ENCODE measurements around the gene B3GNT8. TPM values are rescaled to one million over a fixed set of nuclear protein-coding genes. Genes with fewer than 3 reads are reported as not detected.
"Not testable (repeated sequence)": the region's sequence is repeated elsewhere in the genome, so short reads cannot be mapped to it uniquely, and the experiment has no call there.

Gene B3GNT8
- total RNA-seq, 1 donor from 2014 or later = 0.99 TPM

GRCh38 chr19:41420101-41420880 is 6.9 kb downstream of the B3GNT8 start:
- peaks cover 24% of the 10 kb centered on the region for H3K36me3 Mint-ChIP-seq (ENCODE audit: low read depth)
- intact Hi-C loops (cut with micrococcal nuclease) = no loop called here
- H3K4me1 Mint-ChIP-seq (ENCODE audit: low read depth) = no peaks in the 10 kb centered on the region
- H3K4me3 Mint-ChIP-seq = no peak overlapping the region
- DNase-seq (ENCODE audit: low spot score) = no peak
- H3K9me3 Mint-ChIP-seq = no peaks in the 10 kb centered on the region
- no peaks in the 10 kb centered on the region for H3K27me3 Mint-ChIP-seq (ENCODE audit: insufficient read depth)
- H3K27ac Mint-ChIP-seq = no peak overlapping the region

- DNase-seq (ENCODE audit: low spot score) = no peak
- no peak overlapping the region for H3K27ac Mint-ChIP-seq
- intact Hi-C loops (cut with micrococcal nuclease) = no loop called here
- H3K4me1 Mint-ChIP-seq (ENCODE audit: low read depth) = no peaks in the 10 kb centered on the region
- peaks cover 28% of the 10 kb centered on the region for H3K36me3 Mint-ChIP-seq (ENCODE audit: low read depth)
- H3K27me3 Mint-ChIP-seq (ENCODE audit: insufficient read depth) = no peaks in the 10 kb centered on the region
- H3K9me3 Mint-ChIP-seq = no peaks in the 10 kb centered on the region
- H3K4me3 Mint-ChIP-seq = no peak overlapping the region
Observed at GRCh38 chr19:41416194-41416674, 10.9 kb downstream of the B3GNT8 start.

- H3K9me3 Mint-ChIP-seq = no peaks in the 10 kb centered on the region
- intact Hi-C loops (cut with micrococcal nuclease) = no loop called here
- no peak overlapping the region for H3K4me3 Mint-ChIP-seq
- no peak for DNase-seq (ENCODE audit: low spot score)
- no peaks in the 10 kb centered on the region for H3K4me1 Mint-ChIP-seq (ENCODE audit: low read depth)
- H3K36me3 Mint-ChIP-seq (ENCODE audit: low read depth) = peaks cover 24% of the 10 kb centered on the region
- H3K27me3 Mint-ChIP-seq (ENCODE audit: insufficient read depth) = no peaks in the 10 kb centered on the region
- H3K27ac Mint-ChIP-seq = no peak overlapping the region
Observed at GRCh38 chr19:41415154-41415571, 12.0 kb downstream of the B3GNT8 start.

- no peak overlapping the region for H3K27ac Mint-ChIP-seq
- H3K36me3 Mint-ChIP-seq (ENCODE audit: low read depth) = peaks cover 24% of the 10 kb centered on the region
- no peak overlapping the region for H3K4me3 Mint-ChIP-seq
- intact Hi-C loops (cut with micrococcal nuclease) = no loop called here
- no peaks in the 10 kb centered on the region for H3K4me1 Mint-ChIP-seq (ENCODE audit: low read depth)
- H3K27me3 Mint-ChIP-seq (ENCODE audit: insufficient read depth) = no peaks in the 10 kb centered on the region
- DNase-seq (ENCODE audit: low spot score) = no peak
- no peaks in the 10 kb centered on the region for H3K9me3 Mint-ChIP-seq
Observed at GRCh38 chr19:41414461-41414860, 12.7 kb downstream of the B3GNT8 start.

- no peak for DNase-seq (ENCODE audit: low spot score)
- no peaks in the 10 kb centered on the region for H3K27me3 Mint-ChIP-seq (ENCODE audit: insufficient read depth)
- no peaks in the 10 kb centered on the region for H3K9me3 Mint-ChIP-seq
- no peak overlapping the region for H3K4me3 Mint-ChIP-seq
- intact Hi-C loops (cut with micrococcal nuclease) = no loop called here
- no peaks in the 10 kb centered on the region for H3K4me1 Mint-ChIP-seq (ENCODE audit: low read depth)
- no peak overlapping the region for H3K27ac Mint-ChIP-seq
- peaks cover 21% of the 10 kb centered on the region for H3K36me3 Mint-ChIP-seq (ENCODE audit: low read depth)
Observed at GRCh38 chr19:41413947-41414346, 13.2 kb downstream of the B3GNT8 start.

GRCh38 chr19:41412953-41413352 is 14.2 kb downstream of the B3GNT8 start:
- intact Hi-C loops (cut with micrococcal nuclease) = no loop called here
- H3K27me3 Mint-ChIP-seq (ENCODE audit: insufficient read depth) = no peaks in the 10 kb centered on the region
- peaks cover 16% of the 10 kb centered on the region for H3K36me3 Mint-ChIP-seq (ENCODE audit: low read depth)
- H3K9me3 Mint-ChIP-seq = no peaks in the 10 kb centered on the region
- no peak overlapping the region for H3K27ac Mint-ChIP-seq
- no peak for DNase-seq (ENCODE audit: low spot score)
- H3K4me1 Mint-ChIP-seq (ENCODE audit: low read depth) = no peaks in the 10 kb centered on the region
- no peak overlapping the region for H3K4me3 Mint-ChIP-seq

- H3K27ac Mint-ChIP-seq = no peak overlapping the region
- intact Hi-C loops (cut with micrococcal nuclease) = no loop called here
- no peaks in the 10 kb centered on the region for H3K4me1 Mint-ChIP-seq (ENCODE audit: low read depth)
- no peaks in the 10 kb centered on the region for H3K9me3 Mint-ChIP-seq
- no peaks in the 10 kb centered on the region for H3K27me3 Mint-ChIP-seq (ENCODE audit: insufficient read depth)
- peaks cover 13% of the 10 kb centered on the region for H3K36me3 Mint-ChIP-seq (ENCODE audit: low read depth)
- DNase-seq (ENCODE audit: low spot score) = no peak
- no peak overlapping the region for H3K4me3 Mint-ChIP-seq
Observed at GRCh38 chr19:41411968-41412265, 15.3 kb downstream of the B3GNT8 start.

GRCh38 chr19:41411100-41411967 is 15.8 kb downstream of the B3GNT8 start:
- no peaks in the 10 kb centered on the region for H3K4me1 Mint-ChIP-seq (ENCODE audit: low read depth)
- H3K27me3 Mint-ChIP-seq (ENCODE audit: insufficient read depth) = no peaks in the 10 kb centered on the region
- H3K4me3 Mint-ChIP-seq = no peak overlapping the region
- H3K9me3 Mint-ChIP-seq = no peaks in the 10 kb centered on the region
- DNase-seq (ENCODE audit: low spot score) = no peak
- no peak overlapping the region for H3K27ac Mint-ChIP-seq
- intact Hi-C loops (cut with micrococcal nuclease) = no loop called here
- H3K36me3 Mint-ChIP-seq (ENCODE audit: low read depth) = peaks cover 13% of the 10 kb centered on the region

- H3K9me3 Mint-ChIP-seq = no peaks in the 10 kb centered on the region
- H3K4me1 Mint-ChIP-seq (ENCODE audit: low read depth) = no peaks in the 10 kb centered on the region
- DNase-seq (ENCODE audit: low spot score) = no peak
- H3K36me3 Mint-ChIP-seq (ENCODE audit: low read depth) = peaks cover 13% of the 10 kb centered on the region
- no peak overlapping the region for H3K27ac Mint-ChIP-seq
- no peaks in the 10 kb centered on the region for H3K27me3 Mint-ChIP-seq (ENCODE audit: insufficient read depth)
- H3K4me3 Mint-ChIP-seq = no peak overlapping the region
- intact Hi-C loops (cut with micrococcal nuclease) = no loop called here
Observed at GRCh38 chr19:41410336-41411054, 16.7 kb downstream of the B3GNT8 start.

GRCh38 chr19:41409288-41409687 is 17.9 kb downstream of the B3GNT8 start:
- no peak overlapping the region for H3K4me3 Mint-ChIP-seq
- H3K4me1 Mint-ChIP-seq (ENCODE audit: low read depth) = no peaks in the 10 kb centered on the region
- peaks cover 10% of the 10 kb centered on the region for H3K36me3 Mint-ChIP-seq (ENCODE audit: low read depth)
- intact Hi-C loops (cut with micrococcal nuclease) = no loop called here
- no peak overlapping the region for H3K27ac Mint-ChIP-seq
- DNase-seq (ENCODE audit: low spot score) = no peak
- no peaks in the 10 kb centered on the region for H3K27me3 Mint-ChIP-seq (ENCODE audit: insufficient read depth)
- no peaks in the 10 kb centered on the region for H3K9me3 Mint-ChIP-seq

GRCh38 chr19:41408846-41409245 is 18.3 kb downstream of the B3GNT8 start:
- intact Hi-C loops (cut with micrococcal nuclease); H3K4me3 Mint-ChIP-seq; H3K4me1 Mint-ChIP-seq (ENCODE audit: low read depth); H3K9me3 Mint-ChIP-seq; H3K36me3 Mint-ChIP-seq (ENCODE audit: low read depth); H3K27me3 Mint-ChIP-seq (ENCODE audit: insufficient read depth); DNase-seq (ENCODE audit: low spot score); H3K27ac Mint-ChIP-seq: not testable (repeated sequence)

- H3K9me3 Mint-ChIP-seq = no peaks in the 10 kb centered on the region
- intact Hi-C loops (cut with micrococcal nuclease) = no loop called here
Observed at GRCh38 chr19:41408256-41408655, 18.9 kb downstream of the B3GNT8 start.

GRCh38 chr19:41407271-41407670 is 19.9 kb downstream of the B3GNT8 start:
- no peaks in the 10 kb centered on the region for H3K9me3 Mint-ChIP-seq
- intact Hi-C loops (cut with micrococcal nuclease) = no loop called here
- no peak overlapping the region for H3K4me3 Mint-ChIP-seq
- no peaks in the 10 kb centered on the region for H3K4me1 Mint-ChIP-seq (ENCODE audit: low read depth)
- no peaks in the 10 kb centered on the region for H3K27me3 Mint-ChIP-seq (ENCODE audit: insufficient read depth)
- peaks cover 5% of the 10 kb centered on the region for H3K36me3 Mint-ChIP-seq (ENCODE audit: low read depth)
- H3K27ac Mint-ChIP-seq = no peak overlapping the region
- no peak for DNase-seq (ENCODE audit: low spot score)

More at GRCh38 chr19:41408256-41408655, 18.9 kb downstream of the B3GNT8 start:
- H3K36me3 Mint-ChIP-seq (ENCODE audit: low read depth) = peaks cover 3% of the 10 kb centered on the region
- H3K27me3 Mint-ChIP-seq (ENCODE audit: insufficient read depth) = no peaks in the 10 kb centered on the region
- no peak overlapping the region for H3K4me3 Mint-ChIP-seq
- no peaks in the 10 kb centered on the region for H3K4me1 Mint-ChIP-seq (ENCODE audit: low read depth)
- DNase-seq (ENCODE audit: low spot score) = no peak
- H3K27ac Mint-ChIP-seq = no peak overlapping the region

Data from activated T-helper 1 cell treated with anti-CD3 and anti-CD28 coated beads, Interleukin-12 subunit alpha, Interleukin-12 subunit beta, Interleukin-2, Interleukin-4 antibody, amounts not matched to agents 30 ng/mL and 10 ng/mL and 1 ng/mL, durations not matched to agents 14 hours and 24 hours and 36 hours (primary cell).